ACC112 (cell line): ENCODE data around the gene SPSB4.

Source experiments
- H2AFZ ChIP-seq: fragments of 200-600 bp; sonication (generic); one replicate; pipeline ENCODE4 v1.6.0; 2017; ENCODE audit warnings: antibody characterized with exemption, low read length; ENCODE audit not compliant: unreplicated experiment
- H3K27ac ChIP-seq: fragments of 200-600 bp; sonication (generic); 2 replicates; pipeline ENCODE4 v1.5.1; 2014; ENCODE audit warnings: low read depth, mild to moderate bottlenecking, antibody characterized with exemption, low read length, moderate library complexity
- H3K27me3 ChIP-seq: fragments of 200-600 bp; sonication (generic); 2 replicates; pipeline ENCODE4 v1.6.1; 2014; ENCODE audit warnings: mild to moderate bottlenecking, antibody characterized with exemption, low read length, moderate library complexity, mixed read lengths; ENCODE audit not compliant: insufficient read depth
- H3K36me3 ChIP-seq: fragments of 200-600 bp; sonication (generic); 2 replicates; pipeline ENCODE4 v1.6.1; 2016; ENCODE audit warnings: mild to moderate bottlenecking, antibody characterized with exemption, low read length, moderate library complexity, mixed read lengths; ENCODE audit not compliant: insufficient read depth
- H3K4me1 ChIP-seq: fragments of 200-600 bp; sonication (generic); one replicate; pipeline ENCODE4 v1.6.1; 2016; ENCODE audit warnings: low read length, mixed read lengths; ENCODE audit not compliant: insufficient read depth, unreplicated experiment, control insufficient read depth
- H3K4me3 ChIP-seq: fragments of 200-600 bp; sonication (generic); 2 replicates; pipeline ENCODE4 v1.5.1; 2014; ENCODE audit warnings: mild to moderate bottlenecking, low read depth, low read length
- H3K79me2 ChIP-seq: fragments of 200-600 bp; sonication (generic); one replicate; pipeline ENCODE4 v1.6.0; 2016; ENCODE audit warnings: low read length; ENCODE audit not compliant: control insufficient read depth, unreplicated experiment, insufficient read depth

SPSB4 gene

GRCh38 chr3:141087076-141087777 is 36.1 kb downstream of the SPSB4 start:
- Histone ChIP-seq H3K4me3 (no peak overlapping the region), H3K79me2 (no peaks in the 10 kb centered on the region), H3K36me3 (no peaks in the 10 kb centered on the region), H3K27ac (no peak overlapping the region), H3K27me3 (peaks cover 25% of the 10 kb centered on the region), H2AFZ (no peak overlapping the region), H3K4me1 (no peaks in the 10 kb centered on the region)

- Histone ChIP-seq H3K36me3 (no peaks in the 10 kb centered on the region), H3K4me3 (no peak overlapping the region), H2AFZ (no peak overlapping the region), H3K27me3 (peaks cover 27% of the 10 kb centered on the region), H3K4me1 (no peaks in the 10 kb centered on the region), H3K27ac (no peak overlapping the region), H3K79me2 (no peaks in the 10 kb centered on the region)
Observed at GRCh38 chr3:141087778-141088130, 36.6 kb downstream of the SPSB4 start.

- Histone ChIP-seq H3K27ac (no peak overlapping the region), H2AFZ (no peak overlapping the region), H3K4me1 (no peaks in the 10 kb centered on the region), H3K27me3 (peaks cover 32% of the 10 kb centered on the region), H3K79me2 (no peaks in the 10 kb centered on the region), H3K4me3 (no peak overlapping the region), H3K36me3 (no peaks in the 10 kb centered on the region)
Observed at GRCh38 chr3:141089339-141090152, 38.4 kb downstream of the SPSB4 start.

GRCh38 chr3:141091426-141091825 is 40.3 kb downstream of the SPSB4 start:
- no peak overlapping the region for H3K4me3 ChIP-seq
- no peak overlapping the region for H3K27ac ChIP-seq
- H3K4me1 ChIP-seq = no peaks in the 10 kb centered on the region
- peaks cover 36% of the 10 kb centered on the region for H3K27me3 ChIP-seq
- H3K36me3 ChIP-seq = no peaks in the 10 kb centered on the region
- H2AFZ ChIP-seq = no peak overlapping the region
- H3K79me2 ChIP-seq = no peaks in the 10 kb centered on the region

GRCh38 chr3:141092663-141093062 is 41.5 kb downstream of the SPSB4 start:
- peaks cover 36% of the 10 kb centered on the region for H3K27me3 ChIP-seq
- no peak overlapping the region for H3K27ac ChIP-seq
- H2AFZ ChIP-seq = no peak overlapping the region
- no peaks in the 10 kb centered on the region for H3K36me3 ChIP-seq
- no peaks in the 10 kb centered on the region for H3K4me1 ChIP-seq
- H3K79me2 ChIP-seq = no peaks in the 10 kb centered on the region
- no peak overlapping the region for H3K4me3 ChIP-seq

- H3K36me3 ChIP-seq = no peaks in the 10 kb centered on the region
- no peak overlapping the region for H3K27ac ChIP-seq
Observed at GRCh38 chr3:141093397-141093796, 42.2 kb downstream of the SPSB4 start.

GRCh38 chr3:141093971-141094684 is 43.0 kb downstream of the SPSB4 start:
- Histone ChIP-seq H3K4me3 (no peak overlapping the region), H3K4me1 (no peaks in the 10 kb centered on the region), H3K27ac (no peak overlapping the region), H3K27me3 (peaks cover 32% of the 10 kb centered on the region), H3K36me3 (no peaks in the 10 kb centered on the region), H3K79me2 (no peaks in the 10 kb centered on the region), H2AFZ (no peak overlapping the region)

More at GRCh38 chr3:141093397-141093796, 42.2 kb downstream of the SPSB4 start:
- H3K27me3 ChIP-seq = peaks cover 34% of the 10 kb centered on the region
- H3K4me1 ChIP-seq = no peaks in the 10 kb centered on the region
- no peak overlapping the region for H3K4me3 ChIP-seq
- H2AFZ ChIP-seq = no peak overlapping the region
- no peaks in the 10 kb centered on the region for H3K79me2 ChIP-seq

GRCh38 chr3:141094790-141095545 is 43.8 kb downstream of the SPSB4 start:
- no peak overlapping the region for H2AFZ ChIP-seq
- no peak overlapping the region for H3K27ac ChIP-seq
- H3K27me3 ChIP-seq = peaks cover 32% of the 10 kb centered on the region
- H3K79me2 ChIP-seq = no peaks in the 10 kb centered on the region
- H3K4me3 ChIP-seq = no peak overlapping the region
- H3K4me1 ChIP-seq = no peaks in the 10 kb centered on the region
- H3K36me3 ChIP-seq = no peaks in the 10 kb centered on the region

GRCh38 chr3:141095546-141095937 is 44.4 kb downstream of the SPSB4 start:
- Histone ChIP-seq H3K4me1 (no peaks in the 10 kb centered on the region), H3K79me2 (no peaks in the 10 kb centered on the region), H3K27me3 (peaks cover 34% of the 10 kb centered on the region), H3K27ac (no peak overlapping the region), H3K36me3 (no peaks in the 10 kb centered on the region), H2AFZ (no peak overlapping the region), H3K4me3 (no peak overlapping the region)

GRCh38 chr3:141096164-141096563 is 45.0 kb downstream of the SPSB4 start:
- Histone ChIP-seq H3K27ac (no peak overlapping the region), H2AFZ (no peak overlapping the region), H3K79me2 (no peaks in the 10 kb centered on the region), H3K4me3 (no peak overlapping the region), H3K36me3 (no peaks in the 10 kb centered on the region), H3K4me1 (no peaks in the 10 kb centered on the region), H3K27me3 (peaks cover 32% of the 10 kb centered on the region)
